IMR-90 (cell line): ENCODE measurements around the gene ATP1A2. TPM values are rescaled to one million over a fixed set of nuclear protein-coding genes. Genes with fewer than 3 reads are reported as not detected.

Source experiments
- ATAC-seq: fragments of 200-7000 bp; cut with Tn5 transposase; 2 replicates; pipeline ENCODE4 v1.9.1; 2020; ENCODE audit warnings: low read depth, mild to moderate bottlenecking, moderate library complexity
- BruUV-seq: library from RNA; stranded (reverse); fragments of 400-500 nt; replicated peaks from 2 replicates; lab custom pipeline; 2021; lab: Mats Ljungman, UMichigan
- CTCF ChIA-PET: fragments of 300-600 bp; formaldehyde crosslinking; extraction: SDS; loops from one replicate; lab custom pipeline; 2021; ENCODE audit warnings: antibody characterized with exemption; lab: Yijun Ruan, JAX
- POLR2A ChIA-PET: fragments of 300-600 bp; sonication (Branson Sonifier 250); formaldehyde crosslinking; loops from one replicate; lab custom pipeline; 2022; ENCODE audit warnings: antibody characterized with exemption; ENCODE audit not compliant: unreplicated experiment; lab: Charles Lee
- DNase-seq: peaks from one replicate; pipeline ENCODE4 v3.0.0; 2013
- H2AFZ ChIP-seq: replicated peaks from 2 replicates; pipeline ENCODE3; 2013; ENCODE audit warnings: low read length, mild to moderate bottlenecking; ENCODE audit not compliant: poor library complexity
- H2AK5ac ChIP-seq: 2 replicates; pipeline ENCODE4 v1.6.1; 2013; ENCODE audit warnings: low read depth, low read length, inconsistent platforms
- H2AK9ac ChIP-seq: replicated peaks from 2 replicates; pipeline ENCODE3; 2013; ENCODE audit warnings: mild to moderate bottlenecking, low read depth, low read length, moderate library complexity; ENCODE audit not compliant: poor library complexity
- H2BK120ac ChIP-seq: 2 replicates; pipeline ENCODE4 v1.6.1; 2013; ENCODE audit warnings: low read depth, low read length, inconsistent platforms
- H2BK15ac ChIP-seq: 3 replicates; pipeline ENCODE4 v1.6.1; 2013; ENCODE audit warnings: low read depth, low read length, inconsistent platforms
- H2BK20ac ChIP-seq: 2 replicates; pipeline ENCODE4 v1.6.1; 2013; ENCODE audit warnings: low read depth, mild to moderate bottlenecking, inconsistent platforms, low read length, moderate library complexity
- H2BK5ac ChIP-seq: 2 replicates; pipeline ENCODE4 v1.6.1; 2013; ENCODE audit warnings: mild to moderate bottlenecking, low read depth, low read length, inconsistent platforms; ENCODE audit not compliant: poor library complexity, severe bottlenecking
- H3K14ac ChIP-seq: replicated peaks from 2 replicates; pipeline ENCODE4 v1.6.1; 2013; ENCODE audit warnings: low read depth, low read length, inconsistent platforms
- H3K18ac ChIP-seq: 2 replicates; pipeline ENCODE4 v1.6.1; 2013; ENCODE audit warnings: low read depth, low read length, control low read depth
- H3K23ac ChIP-seq: 2 replicates; pipeline ENCODE4 v1.6.1; 2013; ENCODE audit warnings: low read depth, low read length, inconsistent platforms
- H3K27ac ChIP-seq: 2 replicates; pipeline ENCODE4 v1.5.1; 2013; ENCODE audit warnings: mild to moderate bottlenecking, control low read depth, low read length; ENCODE audit not compliant: insufficient read depth
- H3K27me3 ChIP-seq: 2 replicates; pipeline ENCODE4 v1.6.1; 2013; ENCODE audit warnings: low read length; ENCODE audit not compliant: control insufficient read depth, insufficient read depth
- H3K36me3 ChIP-seq: 2 replicates; pipeline ENCODE4 v1.6.1; 2013; ENCODE audit warnings: low read length, mixed read lengths; ENCODE audit not compliant: control insufficient read depth, insufficient read depth
- H3K4ac ChIP-seq: 2 replicates; pipeline ENCODE4 v1.6.1; 2013; ENCODE audit warnings: low read depth, low read length, inconsistent platforms
- H3K4me1 ChIP-seq: 2 replicates; pipeline ENCODE4 v1.6.1; 2013; ENCODE audit warnings: low read length, mixed read lengths; ENCODE audit not compliant: control insufficient read depth, insufficient read depth
- H3K4me2 ChIP-seq: 2 replicates; pipeline ENCODE4 v1.6.1; 2013; ENCODE audit warnings: low read depth, mild to moderate bottlenecking, control low read depth, low read length, moderate library complexity
- H3K4me3 ChIP-seq: 2 replicates; pipeline ENCODE4 v1.5.1; 2013; ENCODE audit warnings: low read depth, mild to moderate bottlenecking, control low read depth, low read length, moderate library complexity; ENCODE audit not compliant: insufficient read depth
- H3K56ac ChIP-seq: 2 replicates; pipeline ENCODE4 v1.6.1; 2013; ENCODE audit warnings: low read length, inconsistent platforms; ENCODE audit not compliant: insufficient read depth; ENCODE audit errors: extremely low read depth
- H3K79me1 ChIP-seq, 2 experiments: 2 replicates each; pipeline ENCODE4 v1.6.1; 2013; ENCODE audit warnings: low read length in 2 of 2, inconsistent platforms in 1 of 2, low read depth in 1 of 2
- H3K9ac ChIP-seq: 2 replicates; pipeline ENCODE4 v1.6.1; 2013; ENCODE audit warnings: low read depth, low read length, control low read depth
- H3K9me1 ChIP-seq: 2 replicates; pipeline ENCODE4 v1.6.1; 2013; ENCODE audit warnings: low read length, inconsistent platforms; ENCODE audit not compliant: insufficient read depth
- H3K9me3 ChIP-seq: 2 replicates; pipeline ENCODE4 v1.6.1; 2013; ENCODE audit warnings: low read length; ENCODE audit not compliant: control insufficient read depth, insufficient read depth
- H4K20me1 ChIP-seq: 2 replicates; pipeline ENCODE4 v1.6.1; 2013; ENCODE audit warnings: low read length, inconsistent platforms; ENCODE audit not compliant: insufficient read depth
- H4K5ac ChIP-seq: 2 replicates; pipeline ENCODE4 v1.6.1; 2013; ENCODE audit warnings: mild to moderate bottlenecking, low read depth, low read length, control low read depth
- H4K8ac ChIP-seq, 2 experiments: 2 replicates each; pipeline ENCODE4 v1.6.1; 2013; ENCODE audit warnings: low read depth in 2 of 2, low read length in 2 of 2, control low read depth in 1 of 2, inconsistent platforms in 1 of 2
- H4K91ac ChIP-seq: 2 replicates; pipeline ENCODE4 v1.6.1; 2013; ENCODE audit warnings: low read depth, low read length, inconsistent platforms; ENCODE audit not compliant: insufficient read depth
- BHLHE40 ChIP-seq: fragments of 150-350 bp; IDR thresholded peaks from 2 replicates; pipeline ENCODE4 v1.6.1; 2016; ENCODE audit warnings: mild to moderate bottlenecking, low read depth, low read length
- CEBPB ChIP-seq: IDR thresholded peaks from 2 replicates; pipeline ENCODE4 v1.6.1; 2012; ENCODE audit warnings: low read depth, low read length, improper control_type of control experiment
- FOS ChIP-seq: fragments of 150-350 bp; IDR thresholded peaks from 2 replicates; pipeline ENCODE4 v1.6.1; 2016; ENCODE audit warnings: low read depth, low read length
- MAFK ChIP-seq: IDR thresholded peaks from 2 replicates; pipeline ENCODE4 v1.6.1; 2012; ENCODE audit warnings: low read depth, low read length, improper control_type of control experiment
- NFE2L2 ChIP-seq: fragments of 150-350 bp; IDR thresholded peaks from 2 replicates; pipeline ENCODE4 v1.6.1; 2016; ENCODE audit warnings: low read depth, mild to moderate bottlenecking, low read length
- POLR2A ChIP-seq: IDR thresholded peaks from 2 replicates; pipeline ENCODE4 v1.6.1; 2012; ENCODE audit warnings: mild to moderate bottlenecking, low read depth, low read length
- WGBS, 2 experiments: methylation state at CpG; one replicate each; pipeline versions ENCODE4 v1.1.5 to v1.1.7; 2013; ENCODE audit warnings: missing lambda C conversion rate in 2 of 2; ENCODE audit not compliant: insufficient read length in 1 of 2; ENCODE audit errors: extremely low coverage in 2 of 2; 5-methylcytosine and 5-hydroxymethylcytosine counted together
- dilution Hi-C: fragments of 300-500 bp; cut with HindIII; formaldehyde crosslinking; loops from one replicate; pipeline ENCODE4 v1.14.3; 2018; ENCODE audit warnings: low sequenced_read_pairs; ENCODE audit not compliant: unreplicated experiment
- in situ Hi-C: fragments of 300-500 bp; cut with MboI; formaldehyde crosslinking; loops from 3 replicates; pipeline ENCODE4 v1.14.3; 2019; ENCODE audit warnings: low sequenced_read_pairs, inconsistent platforms, mixed read lengths
- intact Hi-C: fragments of 100-400 bp; cut with micrococcal nuclease; formaldehyde crosslinking; loops from 2 replicates; pipeline ENCODE4 v1.10.0; 2022
- polyA plus RNA-seq, 3 experiments: library from polyadenylated mRNA; depleted of rRNA; stranded (reverse); fragments of >200 nt; gene quantifications; 2 replicates each; pipeline ENCODE4 v1.2.3, GENCODE V29; 2012; ENCODE audit warnings: low replicate concordance in 1 of 3
- total RNA-seq: library from RNA; depleted of rRNA; stranded (reverse); fragments of >200 nt; gene quantifications from 2 replicates; pipeline ENCODE4 v1.2.3, GENCODE V29; 2012
- TF ChIP-seq, protein P1 (sequence below): fragments of 150-350 bp; IDR thresholded peaks from 2 replicates; pipeline ENCODE4 v1.6.1; 2017; ENCODE audit warnings: mild to moderate bottlenecking, antibody characterized with exemption, low read length, low read depth

ATP1A2 gene
- total and polyA plus RNA-seq, 2 of the 4 experiments (the other 2 are of a cell fraction) = under 0.01 to 0.15 TPM

- Histone ChIP-seq H3K4ac (no peak overlapping the region), H2BK5ac (no peak overlapping the region), H3K23ac (no peak overlapping the region), H3K36me3 (no peaks in the 10 kb centered on the region), H3K18ac (no peak overlapping the region), H3K27me3 (peaks cover 59% of the 10 kb centered on the region), H3K9me1 (no peaks in the 10 kb centered on the region; the same call in 1 of the 2 replicates), H2BK15ac (no peak overlapping the region), H4K8ac (no peak overlapping the region), H2AFZ (no peak overlapping the region), H3K27ac (no peak overlapping the region), H2AK9ac (no peak overlapping the region), H3K4me3 (no peak overlapping the region), H3K56ac (no peak overlapping the region), H3K4me2 (no peak overlapping the region), H2AK5ac (no peak overlapping the region), H3K9me3 (no peaks in the 10 kb centered on the region), H2BK120ac (no peak overlapping the region), H4K5ac (no peak overlapping the region), H4K91ac (no peak overlapping the region), H4K20me1 (no peaks in the 10 kb centered on the region), H3K79me1 (no peaks in the 10 kb centered on the region), H3K14ac (no peak overlapping the region), H3K4me1 (peaks cover 20% of the 10 kb centered on the region), H3K9ac (no peak overlapping the region), H2BK20ac (no peak overlapping the region)
- intact Hi-C loops = no loop called here
- BruUV-seq = no TSS peak
- ATAC-seq (no peak), DNase-seq (no peak)
- POLR2A ChIA-PET = no interaction called here
- WGBS, 2 experiments = 100% methylated on average over 1 of the region's 4 CpGs; no CpG with 5 or more reads in 1 of the 2 experiments
- dilution Hi-C loops = no loop called here
- in situ Hi-C loops = no loop called here
- CTCF ChIA-PET = no interaction called here
- TF ChIP-seq CEBPB (no peak), FOS (no peak), MAFK (no peak), BHLHE40 (no peak), POLR2A (no peak), NFE2L2 (no peak)
- TF ChIP-seq, protein P1, sequence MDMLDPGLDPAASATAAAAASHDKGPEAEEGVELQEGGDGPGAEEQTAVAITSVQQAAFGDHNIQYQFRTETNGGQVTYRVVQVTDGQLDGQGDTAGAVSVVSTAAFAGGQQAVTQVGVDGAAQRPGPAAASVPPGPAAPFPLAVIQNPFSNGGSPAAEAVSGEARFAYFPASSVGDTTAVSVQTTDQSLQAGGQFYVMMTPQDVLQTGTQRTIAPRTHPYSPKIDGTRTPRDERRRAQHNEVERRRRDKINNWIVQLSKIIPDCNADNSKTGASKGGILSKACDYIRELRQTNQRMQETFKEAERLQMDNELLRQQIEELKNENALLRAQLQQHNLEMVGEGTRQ = no peak
Observed at GRCh38 chr1:160114085-160114484, 1.5 kb upstream of the ATP1A2 start.
